HG02840 (cell line): ENCODE measurements around the gene UCP1.
"Not testable (repeated sequence)": the region's sequence is repeated elsewhere in the genome, so short reads cannot be mapped to it uniquely, and the experiment has no call there.

ENCODE experiments used
- ATAC-seq: cut with Tn5 transposase; IDR thresholded peaks from one replicate; pipeline ENCODE4 v1.9.1; 2021; ENCODE audit warnings: mild to moderate bottlenecking, moderate library complexity, moderate number of reproducible peaks; ENCODE audit not compliant: unreplicated experiment, low FRiP score

UCP1 gene

GRCh38 chr4:140556372-140557085, 12.2 kb downstream of the UCP1 start:
- peak; percentile 100 for ATAC-seq

- no peak for ATAC-seq
Measured at GRCh38 chr4:140533951-140534480, 34.7 kb downstream of the UCP1 start.

GRCh38 chr4:140529434-140529833, 39.3 kb downstream of the UCP1 start:
- ATAC-seq: no peak

GRCh38 chr4:140523857-140524742, 44.7 kb downstream of the UCP1 start, which contains the start of gene ELMOD2:
Gene ELMOD2 (plus strand): TSS chr4:140524168. CDS start chr4:140525429, 1,261 bp downstream.
- peak; percentile 100 for ATAC-seq

GRCh38 chr4:140523370-140523856, 45.3 kb downstream of the UCP1 start:
- peak; percentile 10 for ATAC-seq

- no peak for ATAC-seq
Measured at GRCh38 chr4:140515423-140515822, 53.3 kb downstream of the UCP1 start.

GRCh38 chr4:140513765-140514164, 55.0 kb downstream of the UCP1 start:
- not testable (repeated sequence) for ATAC-seq
